Vagina (tissue), 2 donors: ENCODE data around the gene HRH2. TPM values are rescaled to one million over a fixed set of nuclear protein-coding genes. Genes with fewer than 3 reads are reported as not detected.

Experiments used
- DNase-seq, 2 donors: peaks; one replicate each; pipeline ENCODE4 v3.0.0-alpha.2; 2017; ENCODE audit errors: extremely low spot score in 2 of 2
- H3K27ac ChIP-seq: fragments of 200-600 bp; sonication (generic); one replicate; pipeline ENCODE4 v1.5.1; 2019
- H3K27me3 ChIP-seq: fragments of 200-600 bp; sonication (generic); one replicate; pipeline ENCODE4 v1.5.1; 2019
- H3K36me3 ChIP-seq, 2 donors: fragments of 200-600 bp; sonication (generic); one replicate each; pipeline ENCODE4 v1.5.1; 2017 to 2019
- H3K4me1 ChIP-seq: fragments of 200-600 bp; sonication (generic); one replicate; pipeline ENCODE4 v1.5.1; 2019
- H3K4me3 ChIP-seq, 2 donors: fragments of 200-600 bp; sonication (generic); 1 replicate in 1 of 2; 2 replicates in 1 of 2; pipeline ENCODE4 v1.5.1; 2016 to 2019
- H3K9me3 ChIP-seq: fragments of 200-600 bp; sonication (generic); one replicate; pipeline ENCODE4 v1.5.1; 2019
- POLR2A ChIP-seq, 2 donors: fragments of 450-650 bp; IDR thresholded peaks; one replicate each; pipeline ENCODE4 v1.6.1; 2017; ENCODE audit warnings: antibody characterized with exemption in 2 of 2, mild to moderate bottlenecking in 2 of 2, moderate library complexity in 2 of 2
- POLR2AphosphoS5 ChIP-seq, 2 donors: sonication (generic); formaldehyde crosslinking; IDR thresholded peaks; one replicate each; pipeline ENCODE4 v1.9.0; 2017; ENCODE audit warnings: antibody characterized with exemption in 2 of 2, mild to moderate bottlenecking in 2 of 2, low read depth in 1 of 2; ENCODE audit not compliant: insufficient read depth in 1 of 2
- intact Hi-C: fragments of 100-400 bp; cut with DNase I; formaldehyde crosslinking; loops from one replicate; pipeline ENCODE4 v1.15.1; 2023
- total RNA-seq: library from RNA; depleted of rRNA; stranded (reverse); fragments of >200 nt; gene quantifications from one replicate; pipeline ENCODE4 v1.2.3, GENCODE V29; 2016
- TF ChIP-seq, protein P1 (sequence below), 3 experiments: fragments of 450-650 bp in 2 of 3; fragments of 200-600 bp in 1 of 3; sonication (generic) in 1 of 3; IDR thresholded peaks; one replicate each; pipeline ENCODE4 v1.5.1; 2017 to 2019; ENCODE audit warnings: antibody characterized with exemption in 3 of 3, mild to moderate bottlenecking in 2 of 3, moderate library complexity in 2 of 3

The HRH2 gene
- total RNA-seq, 1 donor from 2014 or later, result 0.98 TPM

DNA sequence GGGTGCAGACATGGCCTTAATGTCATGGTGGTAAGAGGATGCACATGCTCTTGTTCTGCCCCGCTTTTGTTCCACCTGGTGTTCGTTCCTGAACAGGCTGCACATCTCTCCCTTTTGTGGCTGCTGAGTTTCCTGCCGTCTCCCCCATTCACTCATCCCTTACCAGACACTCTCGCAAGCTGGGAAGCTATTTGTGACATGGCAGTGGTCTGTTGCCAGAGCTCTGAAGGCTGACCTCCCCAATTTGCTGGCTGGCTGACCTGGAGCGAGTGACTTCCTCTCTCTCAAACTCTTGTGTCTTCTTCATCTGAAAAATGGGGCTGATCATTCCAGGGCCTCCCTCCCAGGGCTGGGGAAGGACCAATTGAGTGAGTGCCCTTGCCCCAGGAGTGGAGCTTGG lies 35.9 kb downstream of the HRH2 start:
- no peaks in the 10 kb centered on the region for H3K36me3 ChIP-seq
- TF ChIP-seq POLR2AphosphoS5 (IDR thresholded peaks at IDR 0.05; ENCODE audit: insufficient read depth in 1 of 2, low read depth in 1 of 2) (no peak), POLR2A (IDR thresholded peaks at IDR 0.05) (no peak)
- TF ChIP-seq, protein P1, sequence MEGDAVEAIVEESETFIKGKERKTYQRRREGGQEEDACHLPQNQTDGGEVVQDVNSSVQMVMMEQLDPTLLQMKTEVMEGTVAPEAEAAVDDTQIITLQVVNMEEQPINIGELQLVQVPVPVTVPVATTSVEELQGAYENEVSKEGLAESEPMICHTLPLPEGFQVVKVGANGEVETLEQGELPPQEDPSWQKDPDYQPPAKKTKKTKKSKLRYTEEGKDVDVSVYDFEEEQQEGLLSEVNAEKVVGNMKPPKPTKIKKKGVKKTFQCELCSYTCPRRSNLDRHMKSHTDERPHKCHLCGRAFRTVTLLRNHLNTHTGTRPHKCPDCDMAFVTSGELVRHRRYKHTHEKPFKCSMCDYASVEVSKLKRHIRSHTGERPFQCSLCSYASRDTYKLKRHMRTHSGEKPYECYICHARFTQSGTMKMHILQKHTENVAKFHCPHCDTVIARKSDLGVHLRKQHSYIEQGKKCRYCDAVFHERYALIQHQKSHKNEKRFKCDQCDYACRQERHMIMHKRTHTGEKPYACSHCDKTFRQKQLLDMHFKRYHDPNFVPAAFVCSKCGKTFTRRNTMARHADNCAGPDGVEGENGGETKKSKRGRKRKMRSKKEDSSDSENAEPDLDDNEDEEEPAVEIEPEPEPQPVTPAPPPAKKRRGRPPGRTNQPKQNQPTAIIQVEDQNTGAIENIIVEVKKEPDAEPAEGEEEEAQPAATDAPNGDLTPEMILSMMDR (IDR thresholded peaks at IDR 0.05), result no peak
- no peaks in the 10 kb centered on the region for H3K4me1 ChIP-seq
- H3K27ac ChIP-seq, result no peak overlapping the region
- no peak for DNase-seq
- no peak overlapping the region for H3K4me3 ChIP-seq
- no peaks in the 10 kb centered on the region for H3K9me3 ChIP-seq
- intact Hi-C loops, result no loop called here
- no peaks in the 10 kb centered on the region for H3K27me3 ChIP-seq

DNA sequence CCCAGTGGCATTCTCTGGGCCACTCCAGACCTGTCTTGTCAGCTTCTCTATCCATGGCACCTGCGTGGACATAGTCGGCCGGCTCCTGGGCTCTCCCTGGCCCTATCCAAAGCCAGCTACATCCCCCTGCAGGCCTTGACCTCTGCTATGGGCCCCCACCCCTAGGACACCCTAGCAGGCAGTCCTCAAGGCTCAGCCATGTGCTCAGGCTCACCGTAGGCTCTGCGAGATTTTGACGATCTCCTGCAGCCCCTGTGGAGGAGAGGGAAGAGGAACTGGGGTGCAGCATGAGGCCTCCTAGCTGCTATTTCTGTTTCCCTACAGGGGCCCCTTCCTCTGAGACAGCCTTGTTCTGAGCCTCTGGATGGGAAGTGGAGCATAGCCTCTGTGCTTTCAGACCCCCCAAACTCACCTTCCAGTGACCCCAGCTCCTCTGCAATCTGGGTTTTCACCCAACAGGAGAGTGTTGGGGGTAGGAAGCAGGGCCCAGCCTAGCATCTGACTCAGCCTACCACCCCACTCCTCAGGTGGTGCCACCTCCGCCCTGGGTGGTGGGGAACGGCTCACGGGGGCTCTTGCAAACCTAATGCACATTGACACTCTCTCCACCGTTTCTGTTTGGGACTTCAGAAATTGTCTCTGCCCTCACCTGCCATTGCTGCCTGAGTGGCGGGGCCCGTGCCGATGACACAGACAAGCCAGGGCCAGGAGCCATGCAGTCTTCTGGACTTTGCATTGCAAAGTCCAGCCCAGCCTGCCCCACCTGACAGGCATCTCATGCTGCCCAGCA lies 36.7 kb downstream of the HRH2 start:
- Histone ChIP-seq H3K27ac (no peak overlapping the region), H3K9me3 (no peaks in the 10 kb centered on the region), H3K4me1 (no peaks in the 10 kb centered on the region), H3K27me3 (no peaks in the 10 kb centered on the region), H3K4me3 (no peak overlapping the region), H3K36me3 (no peaks in the 10 kb centered on the region)
- TF ChIP-seq, protein P1 (IDR thresholded peaks at IDR 0.05), result no peak
- no peak for TF ChIP-seq POLR2AphosphoS5 (IDR thresholded peaks at IDR 0.05; ENCODE audit: insufficient read depth in 1 of 2, low read depth in 1 of 2)
- TF ChIP-seq POLR2A (IDR thresholded peaks at IDR 0.05), result no peak
- DNase-seq, result no peak
- intact Hi-C loops, result no loop called here

DNA sequence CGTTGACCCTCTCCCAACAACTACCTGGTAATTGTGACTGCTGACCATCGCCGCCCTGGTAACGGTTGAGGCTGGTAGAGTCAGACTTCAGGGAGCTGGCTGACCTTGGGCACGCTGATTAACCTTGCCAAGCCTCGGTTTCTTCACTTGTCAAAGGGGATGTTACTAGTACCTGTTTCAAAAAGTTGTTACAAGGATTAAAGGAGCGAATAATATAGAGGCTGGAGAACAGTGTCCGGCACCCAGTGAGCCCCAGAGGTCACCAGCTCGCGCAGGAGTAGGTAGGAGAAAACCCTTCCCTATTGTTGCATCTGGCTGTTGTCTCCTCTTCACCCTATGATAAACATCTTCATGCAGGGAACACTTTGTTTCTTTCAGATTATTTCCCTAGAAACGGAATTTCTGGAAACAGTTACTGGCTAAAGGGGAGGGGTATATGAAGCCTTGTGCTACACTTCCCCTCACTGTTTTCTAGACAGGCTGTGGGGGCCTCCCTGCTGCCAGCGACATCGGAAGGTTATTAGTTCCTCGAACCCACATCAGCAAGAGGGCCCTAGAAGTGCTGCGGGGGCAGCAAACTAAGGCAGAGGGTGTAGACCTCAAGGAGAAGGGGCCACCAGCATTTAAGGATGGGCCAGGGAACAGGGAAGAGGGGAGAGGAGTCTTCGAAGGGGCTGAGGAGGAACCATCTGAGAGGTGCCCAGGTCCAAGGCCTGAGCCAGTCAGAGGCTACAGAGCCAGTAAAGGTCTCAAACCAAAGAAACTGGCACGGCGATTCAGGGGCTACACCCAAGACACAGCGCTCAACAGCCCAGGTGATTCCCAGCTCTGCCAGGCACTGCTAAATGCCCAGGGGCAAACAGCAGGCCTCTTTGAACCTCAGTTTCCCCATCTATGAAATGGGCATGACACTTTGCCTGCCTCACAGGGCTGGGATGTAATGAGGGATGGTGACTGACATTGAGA lies 37.6 kb downstream of the HRH2 start:
- DNase-seq, result no peak
- intact Hi-C loops, result no loop called here
- H3K27ac ChIP-seq, result no peak overlapping the region
- no peaks in the 10 kb centered on the region for H3K36me3 ChIP-seq
- H3K4me3 ChIP-seq, result no peak overlapping the region
- no peaks in the 10 kb centered on the region for H3K9me3 ChIP-seq
- no peak for TF ChIP-seq POLR2AphosphoS5 (IDR thresholded peaks at IDR 0.05; ENCODE audit: insufficient read depth in 1 of 2, low read depth in 1 of 2)
- TF ChIP-seq POLR2A (IDR thresholded peaks at IDR 0.05), result no peak
- TF ChIP-seq, protein P1 (IDR thresholded peaks at IDR 0.05), result no peak
- H3K4me1 ChIP-seq, result no peaks in the 10 kb centered on the region
- H3K27me3 ChIP-seq, result no peaks in the 10 kb centered on the region

DNA sequence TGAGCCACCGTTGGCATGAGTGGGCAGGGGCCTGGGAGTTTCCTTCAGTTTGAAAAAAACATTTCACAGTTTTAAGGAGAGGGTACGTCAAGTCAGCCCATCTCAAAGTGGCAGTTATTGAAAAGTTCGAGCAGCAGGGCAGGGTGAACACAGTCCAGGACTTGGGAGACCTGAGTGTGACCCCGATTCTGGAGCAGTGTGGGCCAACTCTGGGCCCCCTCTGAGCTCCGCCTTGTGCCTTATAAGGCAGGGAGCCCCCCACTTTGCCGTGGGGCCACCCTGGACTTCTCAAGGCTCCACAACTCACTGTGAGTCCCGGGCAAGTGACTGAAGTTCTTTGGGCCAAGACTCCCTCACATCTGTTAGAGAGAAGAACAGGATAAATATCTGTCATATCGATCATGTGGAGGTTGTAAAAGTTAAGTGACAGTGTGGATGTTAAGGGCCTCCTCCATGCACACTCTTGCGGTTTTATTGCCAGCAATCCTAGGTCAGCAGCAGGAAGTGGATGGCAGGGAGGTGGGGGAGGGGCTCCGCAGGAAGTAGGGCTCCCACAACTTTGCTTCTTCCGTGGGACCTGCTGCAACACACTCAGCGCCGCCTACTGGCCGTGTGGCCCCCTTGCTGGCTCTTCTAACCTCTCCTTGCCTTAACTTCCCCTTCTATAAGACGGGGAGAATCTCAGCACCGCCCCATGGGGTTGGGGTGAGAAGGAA lies 38.4 kb downstream of the HRH2 start:
- no peaks in the 10 kb centered on the region for H3K36me3 ChIP-seq
- H3K4me3 ChIP-seq, result no peak overlapping the region
- no peaks in the 10 kb centered on the region for H3K9me3 ChIP-seq
- intact Hi-C loops, result no loop called here
- H3K27ac ChIP-seq, result no peak overlapping the region
- TF ChIP-seq, protein P1 (IDR thresholded peaks at IDR 0.05), result peak in 1 of 3 experiments; percentile 43
- TF ChIP-seq POLR2AphosphoS5 (IDR thresholded peaks at IDR 0.05; ENCODE audit: insufficient read depth in 1 of 2, low read depth in 1 of 2), result no peak
- H3K4me1 ChIP-seq, result no peaks in the 10 kb centered on the region
- no peak for DNase-seq
- no peaks in the 10 kb centered on the region for H3K27me3 ChIP-seq
